Measurements from ENCODE around the gene PDZD2. TPM values are rescaled to one million over a fixed set of nuclear protein-coding genes. Genes with fewer than 3 reads are reported as not detected.

PDZD2 gene
- total RNA-seq, 1 donor from 2014 or later: not detected

GRCh38 chr5:32044939-32045338 is 406.0 kb downstream of the PDZD2 start:
- Mint-ChIP-seq H3K27ac (no peak overlapping the region), H3K4me1 (no peaks in the 10 kb centered on the region), H3K27me3 (peaks cover 3% of the 10 kb centered on the region), H3K4me3 (no peak overlapping the region), H3K36me3 (ENCODE audit: low read depth) (no peaks in the 10 kb centered on the region), H3K9me3 (no peaks in the 10 kb centered on the region)
- no peak for DNase-seq
- intact Hi-C loops (cut with micrococcal nuclease): no loop called here

- intact Hi-C loops (cut with micrococcal nuclease): no loop called here
- no peaks in the 10 kb centered on the region for H3K4me1 Mint-ChIP-seq
- H3K27me3 Mint-ChIP-seq: peaks cover 3% of the 10 kb centered on the region
- H3K27ac Mint-ChIP-seq: no peak overlapping the region
- no peak for DNase-seq
- H3K36me3 Mint-ChIP-seq (ENCODE audit: low read depth): no peaks in the 10 kb centered on the region
- H3K4me3 Mint-ChIP-seq: no peak overlapping the region
- no peaks in the 10 kb centered on the region for H3K9me3 Mint-ChIP-seq
These were observed 408.1 kb downstream of the PDZD2 start for GRCh38 chr5:32047056-32047455.

- H3K9me3 Mint-ChIP-seq: no peaks in the 10 kb centered on the region
- H3K36me3 Mint-ChIP-seq (ENCODE audit: low read depth): no peaks in the 10 kb centered on the region
- intact Hi-C loops (cut with micrococcal nuclease): no loop called here
- H3K27me3 Mint-ChIP-seq: peaks cover 3% of the 10 kb centered on the region
- H3K27ac Mint-ChIP-seq: no peak overlapping the region
- no peak for DNase-seq
- H3K4me1 Mint-ChIP-seq: no peaks in the 10 kb centered on the region
- H3K4me3 Mint-ChIP-seq: no peak overlapping the region
These were observed 412.9 kb downstream of the PDZD2 start for GRCh38 chr5:32051796-32052195.

GRCh38 chr5:32055891-32056866 is 417.2 kb downstream of the PDZD2 start:
- intact Hi-C loops (cut with micrococcal nuclease): no loop called here
- no peak overlapping the region for H3K4me3 Mint-ChIP-seq
- no peaks in the 10 kb centered on the region for H3K9me3 Mint-ChIP-seq
- H3K27me3 Mint-ChIP-seq: no peaks in the 10 kb centered on the region
- no peaks in the 10 kb centered on the region for H3K4me1 Mint-ChIP-seq
- no peak for DNase-seq
- H3K27ac Mint-ChIP-seq: no peak overlapping the region
- H3K36me3 Mint-ChIP-seq (ENCODE audit: low read depth): no peaks in the 10 kb centered on the region

- Mint-ChIP-seq H3K4me1 (no peaks in the 10 kb centered on the region), H3K9me3 (no peaks in the 10 kb centered on the region), H3K27ac (no peak overlapping the region), H3K36me3 (ENCODE audit: low read depth) (no peaks in the 10 kb centered on the region), H3K27me3 (no peaks in the 10 kb centered on the region), H3K4me3 (no peak overlapping the region)
- intact Hi-C loops (cut with micrococcal nuclease): no loop called here
- no peak for DNase-seq
These were observed 418.5 kb downstream of the PDZD2 start for GRCh38 chr5:32057187-32058096.

- DNase-seq: no peak
- Mint-ChIP-seq H3K27ac (no peak overlapping the region), H3K4me1 (no peaks in the 10 kb centered on the region), H3K27me3 (no peaks in the 10 kb centered on the region), H3K9me3 (no peaks in the 10 kb centered on the region), H3K4me3 (no peak overlapping the region), H3K36me3 (ENCODE audit: low read depth) (no peaks in the 10 kb centered on the region)
- intact Hi-C loops (cut with micrococcal nuclease): no loop called here
These were observed 419.2 kb downstream of the PDZD2 start for GRCh38 chr5:32058101-32058500.

- no peaks in the 10 kb centered on the region for H3K36me3 Mint-ChIP-seq (ENCODE audit: low read depth)
- no peak for DNase-seq
- H3K27ac Mint-ChIP-seq: no peak overlapping the region
- no peaks in the 10 kb centered on the region for H3K4me1 Mint-ChIP-seq
- intact Hi-C loops (cut with micrococcal nuclease): no loop called here
- H3K27me3 Mint-ChIP-seq: no peaks in the 10 kb centered on the region
- H3K9me3 Mint-ChIP-seq: no peaks in the 10 kb centered on the region
- no peak overlapping the region for H3K4me3 Mint-ChIP-seq
These were observed 420.1 kb downstream of the PDZD2 start for GRCh38 chr5:32058997-32059396.

- H3K27me3 Mint-ChIP-seq: no peaks in the 10 kb centered on the region
- DNase-seq: no peak
- H3K4me1 Mint-ChIP-seq: no peaks in the 10 kb centered on the region
- H3K36me3 Mint-ChIP-seq (ENCODE audit: low read depth): no peaks in the 10 kb centered on the region
- intact Hi-C loops (cut with micrococcal nuclease): no loop called here
- no peak overlapping the region for H3K27ac Mint-ChIP-seq
- H3K9me3 Mint-ChIP-seq: no peaks in the 10 kb centered on the region
- H3K4me3 Mint-ChIP-seq: no peak overlapping the region
These were observed 421.0 kb downstream of the PDZD2 start for GRCh38 chr5:32059761-32060530.

- intact Hi-C loops (cut with micrococcal nuclease): no loop called here
- H3K27ac Mint-ChIP-seq: no peak overlapping the region
These were observed 422.3 kb downstream of the PDZD2 start for GRCh38 chr5:32061236-32061635.

GRCh38 chr5:32066448-32066847 is 427.5 kb downstream of the PDZD2 start:
- H3K4me1 Mint-ChIP-seq: peaks cover 1% of the 10 kb centered on the region
- no peaks in the 10 kb centered on the region for H3K9me3 Mint-ChIP-seq
- no peaks in the 10 kb centered on the region for H3K27me3 Mint-ChIP-seq
- no peak overlapping the region for H3K27ac Mint-ChIP-seq
- no peak overlapping the region for H3K4me3 Mint-ChIP-seq
- H3K36me3 Mint-ChIP-seq (ENCODE audit: low read depth): no peaks in the 10 kb centered on the region
- DNase-seq: no peak
- intact Hi-C loops (cut with micrococcal nuclease): no loop called here

More at GRCh38 chr5:32061236-32061635, 422.3 kb downstream of the PDZD2 start:
- H3K4me3 Mint-ChIP-seq: no peak overlapping the region
- H3K4me1 Mint-ChIP-seq: no peaks in the 10 kb centered on the region
- no peaks in the 10 kb centered on the region for H3K36me3 Mint-ChIP-seq (ENCODE audit: low read depth)
- H3K27me3 Mint-ChIP-seq: no peaks in the 10 kb centered on the region
- DNase-seq: no peak
- H3K9me3 Mint-ChIP-seq: no peaks in the 10 kb centered on the region

- Mint-ChIP-seq H3K9me3 (no peaks in the 10 kb centered on the region), H3K4me1 (peaks cover 1% of the 10 kb centered on the region), H3K27ac (no peak overlapping the region), H3K27me3 (no peaks in the 10 kb centered on the region), H3K4me3 (no peak overlapping the region), H3K36me3 (ENCODE audit: low read depth) (no peaks in the 10 kb centered on the region)
- intact Hi-C loops (cut with micrococcal nuclease): no loop called here
- DNase-seq: no peak
These were observed 429.0 kb downstream of the PDZD2 start for GRCh38 chr5:32067774-32068470.

- intact Hi-C loops (cut with micrococcal nuclease): no loop called here
- no peaks in the 10 kb centered on the region for H3K9me3 Mint-ChIP-seq
- no peaks in the 10 kb centered on the region for H3K27me3 Mint-ChIP-seq
- H3K27ac Mint-ChIP-seq: no peak overlapping the region
- no peak overlapping the region for H3K4me3 Mint-ChIP-seq
- DNase-seq: no peak
- H3K36me3 Mint-ChIP-seq (ENCODE audit: low read depth): no peaks in the 10 kb centered on the region
- peaks cover 1% of the 10 kb centered on the region for H3K4me1 Mint-ChIP-seq
These were observed 429.6 kb downstream of the PDZD2 start for GRCh38 chr5:32068561-32068960.

- Mint-ChIP-seq H3K4me1 (peaks cover 1% of the 10 kb centered on the region), H3K27me3 (no peaks in the 10 kb centered on the region), H3K9me3 (no peaks in the 10 kb centered on the region), H3K36me3 (ENCODE audit: low read depth) (no peaks in the 10 kb centered on the region), H3K4me3 (no peak overlapping the region), H3K27ac (no peak overlapping the region)
- DNase-seq: no peak
- intact Hi-C loops (cut with micrococcal nuclease): no loop called here
These were observed 430.5 kb downstream of the PDZD2 start for GRCh38 chr5:32069396-32069795.

Measured in activated CD4-positive, alpha-beta T cell treated with anti-CD3 and anti-CD28 coated beads, Interleukin-2, amount 10 ng/mL, durations not matched to agents 24 days and 14 days (primary cell).